GM12872 (cell line): Measurements from ENCODE around the gene SLC30A2.

ENCODE experiments used
- CTCF ChIP-seq: IDR thresholded peaks from 3 replicates; pipeline ENCODE4 v1.5.1; 2011; ENCODE audit warnings: low read depth, mild to moderate bottlenecking, low read length, moderate library complexity; ENCODE audit not compliant: insufficient read depth

Gene SLC30A2

GRCh38 chr1:25990702-25991395 lies 55.1 kb downstream of the SLC30A2 start:
- TF ChIP-seq CTCF = no peak

- no peak for TF ChIP-seq CTCF
These were observed 55.7 kb downstream of the SLC30A2 start for GRCh38 chr1:25990251-25990650.

DNA sequence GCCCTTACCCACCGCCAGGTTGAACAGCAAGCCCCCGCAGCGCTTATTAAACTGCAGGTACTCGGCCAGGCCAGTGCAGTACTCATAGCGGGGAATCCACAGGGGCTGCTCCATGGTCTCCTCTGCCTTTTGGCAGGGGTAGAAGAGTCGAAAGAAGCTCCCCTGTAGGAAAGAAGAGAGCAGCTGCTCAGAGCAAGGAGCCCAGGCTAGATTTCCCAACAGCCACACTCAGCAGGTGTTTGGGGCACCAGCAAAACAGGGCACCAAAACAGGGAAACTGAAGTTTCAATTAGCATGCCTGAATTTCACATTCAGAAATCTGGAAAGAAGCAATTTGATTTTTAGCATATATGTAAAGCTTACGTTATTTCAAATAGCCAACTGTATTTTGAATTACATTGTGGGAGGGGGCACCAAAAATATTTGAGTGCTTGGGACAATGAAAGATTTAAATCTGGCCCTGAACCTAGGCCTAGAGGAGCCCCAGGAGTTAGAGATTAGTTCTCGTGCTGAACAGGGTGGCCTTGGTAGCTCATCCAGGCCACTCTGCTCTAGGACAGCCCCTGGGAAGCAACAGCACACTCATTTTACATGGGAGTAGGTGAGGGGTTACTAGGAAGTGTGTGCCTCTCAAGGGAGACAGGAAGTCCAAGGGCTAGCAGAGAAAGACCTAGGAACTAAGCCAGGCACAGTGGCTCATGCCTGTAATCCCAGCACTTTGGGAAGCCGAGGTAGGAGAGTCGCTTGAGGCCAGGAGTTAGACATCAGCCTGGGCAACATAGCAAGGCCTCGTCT lies 56.3 kb downstream of the SLC30A2 start:
- no peak for TF ChIP-seq CTCF

GRCh38 chr1:25987951-25988350 lies 58.0 kb downstream of the SLC30A2 start:
- TF ChIP-seq CTCF = no peak
